NCI-H774 (cell line): Measurements from ENCODE around the gene KRABD2.
"Not testable (repeated sequence)": the region's sequence is repeated elsewhere in the genome, so short reads cannot be mapped to it uniquely, and the experiment has no call there.

Experiments
- DNase-seq: peaks from one replicate; lab custom pipeline; 2025; lab: John Stamatoyannopoulos, UW

Gene KRABD2

GRCh38 chr17:8360751-8361150, 15.8 kb downstream of the KRABD2 start:
- no peak for DNase-seq

GRCh38 chr17:8360260-8360659, 16.2 kb downstream of the KRABD2 start:
- DNase-seq: no peak

- no peak for DNase-seq
Observed at GRCh38 chr17:8359769-8360168, 16.7 kb downstream of the KRABD2 start.

- no peak for DNase-seq
Observed at GRCh38 chr17:8357910-8358309, 18.6 kb downstream of the KRABD2 start.

- DNase-seq: no peak
Observed at GRCh38 chr17:8354236-8354635, 22.3 kb downstream of the KRABD2 start.

- DNase-seq: no peak
Observed at GRCh38 chr17:8353736-8354135, 22.8 kb downstream of the KRABD2 start.

- DNase-seq: no peak
Observed at GRCh38 chr17:8350339-8350738, 26.2 kb downstream of the KRABD2 start.

GRCh38 chr17:8347001-8347400, 29.5 kb downstream of the KRABD2 start:
- DNase-seq: not testable (repeated sequence)

GRCh38 chr17:8345951-8346665, 30.4 kb downstream of the KRABD2 start:
- no peak for DNase-seq

- no peak for DNase-seq
Observed at GRCh38 chr17:8345052-8345690, 31.3 kb downstream of the KRABD2 start.

GRCh38 chr17:8341456-8341855, 35.0 kb downstream of the KRABD2 start:
- no peak for DNase-seq

- no peak for DNase-seq
Observed at GRCh38 chr17:8339540-8339939, 37.0 kb downstream of the KRABD2 start, which contains the start of gene ODF4. TSS of gene ODF4 (plus strand) at chr17:8339840. CDS start at chr17:8340052, 212 bp downstream.

GRCh38 chr17:8338753-8339140, 37.8 kb downstream of the KRABD2 start:
- no peak for DNase-seq

GRCh38 chr17:8337802-8338752, 38.4 kb downstream of the KRABD2 start:
- no peak for DNase-seq

GRCh38 chr17:8333281-8333680, 43.2 kb downstream of the KRABD2 start:
- DNase-seq: no peak

- no peak for DNase-seq
Observed at GRCh38 chr17:8332688-8333087, 43.8 kb downstream of the KRABD2 start.

- DNase-seq: no peak
Observed at GRCh38 chr17:8332128-8332527, 44.4 kb downstream of the KRABD2 start.

GRCh38 chr17:8327303-8327649, 49.2 kb downstream of the KRABD2 start:
- no peak for DNase-seq
